Type B pancreatic cell (in vitro differentiated cells): Measurements from ENCODE around the gene ADAM22. TPM values are rescaled to one million over a fixed set of nuclear protein-coding genes. Genes with fewer than 3 reads are reported as not detected.
A peak's percentile ranks its signal among the peaks of the same experiment; 100 is the strongest.

ENCODE experiments used
- DNase-seq: peaks from one replicate; pipeline ENCODE4 v3.0.0; 2021; ENCODE audit warnings: mixed read lengths; ENCODE audit not compliant: unreplicated experiment; ENCODE audit errors: extremely low spot score
- H3K27ac Mint-ChIP-seq: 2 replicates; pipeline ENCODE4 v1.8.0; 2021; ENCODE audit warnings: mild to moderate bottlenecking, mixed read lengths
- H3K27me3 Mint-ChIP-seq: 2 replicates; pipeline ENCODE4 v1.8.0; 2021; ENCODE audit warnings: mixed read lengths
- H3K36me3 Mint-ChIP-seq: 2 replicates; pipeline ENCODE4 v1.8.0; 2021; ENCODE audit warnings: mixed read lengths
- H3K4me1 Mint-ChIP-seq: one replicate; pipeline ENCODE4 v1.8.0; 2021; ENCODE audit warnings: mixed read lengths; ENCODE audit not compliant: unreplicated experiment
- H3K4me3 Mint-ChIP-seq: 2 replicates; pipeline ENCODE4 v1.8.0; 2021; ENCODE audit warnings: mild to moderate bottlenecking, mixed read lengths
- H3K9me3 Mint-ChIP-seq: 2 replicates; pipeline ENCODE4 v1.8.0; 2021; ENCODE audit warnings: mixed read lengths
- CTCF ChIP-seq: fragments of 200-600 bp; sonication (generic); conservative IDR thresholded peaks from 2 replicates; pipeline ENCODE4 v1.5.0; 2021; ENCODE audit warnings: antibody characterized with exemption, mild to moderate bottlenecking
- total RNA-seq: library from RNA; stranded (reverse); gene quantifications from 2 replicates; pipeline ENCODE4 v1.2.1, GENCODE V29; 2021; ENCODE audit warnings: low replicate concordance

The ADAM22 gene
- total RNA-seq, 1 donor from 2014 or later = 8.1 TPM

- no peak for DNase-seq
- H3K36me3 Mint-ChIP-seq = no peaks in the 10 kb centered on the region
- H3K4me1 Mint-ChIP-seq = no peaks in the 10 kb centered on the region
- H3K4me3 Mint-ChIP-seq = no peak overlapping the region
- no peaks in the 10 kb centered on the region for H3K9me3 Mint-ChIP-seq
- TF ChIP-seq CTCF = no peak
- H3K27ac Mint-ChIP-seq = no peak overlapping the region
- no peaks in the 10 kb centered on the region for H3K27me3 Mint-ChIP-seq
These were observed 170.7 kb downstream of the ADAM22 start for GRCh38 chr7:88104732-88105131.

GRCh38 chr7:88105231-88105630, 171.2 kb downstream of the ADAM22 start:
- H3K4me3 Mint-ChIP-seq = no peak overlapping the region
- no peaks in the 10 kb centered on the region for H3K27me3 Mint-ChIP-seq
- no peaks in the 10 kb centered on the region for H3K36me3 Mint-ChIP-seq
- no peaks in the 10 kb centered on the region for H3K4me1 Mint-ChIP-seq
- no peak for TF ChIP-seq CTCF
- no peak overlapping the region for H3K27ac Mint-ChIP-seq
- no peaks in the 10 kb centered on the region for H3K9me3 Mint-ChIP-seq
- no peak for DNase-seq

GRCh38 chr7:88106434-88106833, 172.4 kb downstream of the ADAM22 start:
- H3K4me1 Mint-ChIP-seq = no peaks in the 10 kb centered on the region
- no peak overlapping the region for H3K27ac Mint-ChIP-seq
- TF ChIP-seq CTCF = no peak

GRCh38 chr7:88109612-88110011, 175.6 kb downstream of the ADAM22 start:
- no peaks in the 10 kb centered on the region for H3K9me3 Mint-ChIP-seq
- no peak overlapping the region for H3K27ac Mint-ChIP-seq
- H3K36me3 Mint-ChIP-seq = no peaks in the 10 kb centered on the region
- DNase-seq = no peak
- no peak overlapping the region for H3K4me3 Mint-ChIP-seq
- H3K27me3 Mint-ChIP-seq = no peaks in the 10 kb centered on the region
- H3K4me1 Mint-ChIP-seq = peaks cover 6% of the 10 kb centered on the region
- TF ChIP-seq CTCF = no peak

More at GRCh38 chr7:88106434-88106833, 172.4 kb downstream of the ADAM22 start:
- H3K4me3 Mint-ChIP-seq = no peak overlapping the region
- H3K36me3 Mint-ChIP-seq = no peaks in the 10 kb centered on the region
- H3K9me3 Mint-ChIP-seq = no peaks in the 10 kb centered on the region
- no peak for DNase-seq
- no peaks in the 10 kb centered on the region for H3K27me3 Mint-ChIP-seq

GRCh38 chr7:88111140-88111743, 177.2 kb downstream of the ADAM22 start:
- no peaks in the 10 kb centered on the region for H3K9me3 Mint-ChIP-seq
- DNase-seq = no peak
- H3K36me3 Mint-ChIP-seq = no peaks in the 10 kb centered on the region
- H3K4me1 Mint-ChIP-seq = peaks cover 7% of the 10 kb centered on the region
- H3K27ac Mint-ChIP-seq = no peak overlapping the region
- peak; percentile 80 for TF ChIP-seq CTCF
- no peak overlapping the region for H3K4me3 Mint-ChIP-seq
- no peaks in the 10 kb centered on the region for H3K27me3 Mint-ChIP-seq

GRCh38 chr7:88111954-88112471, 178.0 kb downstream of the ADAM22 start:
- Mint-ChIP-seq H3K9me3 (no peaks in the 10 kb centered on the region), H3K27ac (no peak overlapping the region), H3K36me3 (no peaks in the 10 kb centered on the region), H3K4me3 (no peak overlapping the region), H3K4me1 (peaks cover 13% of the 10 kb centered on the region), H3K27me3 (no peaks in the 10 kb centered on the region)
- no peak for DNase-seq
- TF ChIP-seq CTCF = no peak
